LNCAP (cell line): ENCODE measurements around the gene PREX1.

Experiments
- TF ChIP-seq, protein P1 (sequence below): fragments of 450-650 bp; IDR thresholded peaks from 2 replicates; pipeline ENCODE4 v1.5.1; 2017; ENCODE audit warnings: mild to moderate bottlenecking

PREX1 gene

DNA sequence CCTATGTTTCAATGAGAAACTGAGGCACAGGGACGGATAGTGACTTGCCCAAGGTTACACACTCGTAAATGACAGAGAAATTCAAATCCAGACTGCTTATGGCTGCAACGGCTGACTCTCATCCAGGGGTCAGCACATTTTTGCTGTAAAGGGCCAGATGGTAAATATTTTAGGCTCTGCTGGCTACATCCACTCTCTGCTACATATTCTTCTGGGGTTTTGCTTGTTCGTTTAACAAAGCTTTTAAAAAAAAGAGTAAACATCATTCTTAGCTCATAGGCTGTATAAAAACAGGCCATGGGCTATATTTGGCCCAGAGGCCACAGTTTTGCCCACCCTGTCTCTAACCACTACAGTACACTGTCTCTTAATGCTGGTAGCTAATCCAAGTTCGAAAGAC, 103.4 kb downstream of the PREX1 start:
- TF ChIP-seq, protein P1, sequence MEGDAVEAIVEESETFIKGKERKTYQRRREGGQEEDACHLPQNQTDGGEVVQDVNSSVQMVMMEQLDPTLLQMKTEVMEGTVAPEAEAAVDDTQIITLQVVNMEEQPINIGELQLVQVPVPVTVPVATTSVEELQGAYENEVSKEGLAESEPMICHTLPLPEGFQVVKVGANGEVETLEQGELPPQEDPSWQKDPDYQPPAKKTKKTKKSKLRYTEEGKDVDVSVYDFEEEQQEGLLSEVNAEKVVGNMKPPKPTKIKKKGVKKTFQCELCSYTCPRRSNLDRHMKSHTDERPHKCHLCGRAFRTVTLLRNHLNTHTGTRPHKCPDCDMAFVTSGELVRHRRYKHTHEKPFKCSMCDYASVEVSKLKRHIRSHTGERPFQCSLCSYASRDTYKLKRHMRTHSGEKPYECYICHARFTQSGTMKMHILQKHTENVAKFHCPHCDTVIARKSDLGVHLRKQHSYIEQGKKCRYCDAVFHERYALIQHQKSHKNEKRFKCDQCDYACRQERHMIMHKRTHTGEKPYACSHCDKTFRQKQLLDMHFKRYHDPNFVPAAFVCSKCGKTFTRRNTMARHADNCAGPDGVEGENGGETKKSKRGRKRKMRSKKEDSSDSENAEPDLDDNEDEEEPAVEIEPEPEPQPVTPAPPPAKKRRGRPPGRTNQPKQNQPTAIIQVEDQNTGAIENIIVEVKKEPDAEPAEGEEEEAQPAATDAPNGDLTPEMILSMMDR = no peak

DNA sequence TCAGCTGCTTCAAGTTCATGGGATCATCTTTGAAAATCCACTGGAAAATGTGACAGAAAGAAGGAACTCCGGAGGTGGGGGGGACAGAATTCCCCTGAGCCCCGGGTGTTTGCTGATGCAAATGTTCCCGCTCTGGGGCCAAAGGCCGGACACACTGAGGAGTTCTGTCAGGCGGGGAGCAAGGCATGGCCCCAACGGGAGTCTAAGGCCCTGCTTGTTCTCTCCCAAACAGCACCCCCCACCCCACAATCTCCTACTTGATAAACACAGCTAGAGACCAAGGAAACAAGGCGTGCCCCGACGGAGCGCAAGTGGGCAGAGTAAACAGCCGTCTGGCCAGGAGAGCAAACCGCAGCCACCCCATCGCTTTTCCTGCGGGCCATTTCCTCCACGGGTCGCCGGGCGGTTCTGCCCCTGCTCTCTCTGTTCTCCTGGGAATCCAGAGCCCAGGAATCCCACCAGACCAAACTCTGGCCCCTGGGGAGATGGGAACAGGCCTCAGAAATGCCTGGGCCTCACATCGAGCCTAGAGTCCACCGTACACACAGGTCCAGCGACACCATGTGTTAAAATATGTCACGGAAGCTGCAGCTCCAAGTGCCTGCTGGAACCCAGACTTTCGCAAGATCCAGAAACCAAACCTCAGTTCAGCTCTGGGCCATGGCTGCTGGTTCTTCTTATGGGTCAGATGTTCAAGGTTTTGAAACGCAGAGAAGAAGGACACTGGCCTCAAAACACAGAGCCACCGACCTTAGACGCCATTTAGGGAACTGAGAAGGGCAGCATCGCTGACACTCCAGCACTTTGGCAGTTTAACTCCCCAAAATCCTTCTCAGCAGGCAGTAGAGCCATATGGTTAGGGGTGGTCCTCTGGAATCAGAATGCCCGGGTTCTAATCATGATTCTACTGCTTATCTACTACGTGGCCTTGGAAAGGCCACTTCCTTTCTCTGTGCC, 104.2 kb downstream of the PREX1 start:
- TF ChIP-seq, protein P1 = no peak

DNA sequence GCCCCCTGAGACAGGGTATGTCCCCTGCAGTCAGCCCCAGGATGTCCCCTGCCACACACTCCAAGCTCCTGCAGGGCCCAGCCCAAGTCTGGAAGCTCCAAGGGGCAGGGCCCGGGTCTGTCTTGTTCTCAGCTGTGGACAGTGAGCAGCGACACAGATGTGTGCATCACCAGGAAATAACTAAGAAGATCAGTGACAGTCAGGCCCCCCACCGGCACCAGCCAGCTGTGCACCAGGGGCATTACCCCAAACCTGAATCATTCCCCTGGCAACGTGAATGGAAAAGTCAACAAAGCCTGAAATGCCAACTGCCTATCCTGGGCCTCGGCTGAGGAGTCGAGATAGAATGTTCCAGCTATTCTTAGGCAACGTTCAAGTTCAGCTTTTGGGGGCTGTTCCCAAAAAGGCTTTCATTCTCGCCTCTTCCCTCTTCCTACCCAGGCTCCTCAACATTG, 105.0 kb downstream of the PREX1 start:
- TF ChIP-seq, protein P1 = no peak

DNA sequence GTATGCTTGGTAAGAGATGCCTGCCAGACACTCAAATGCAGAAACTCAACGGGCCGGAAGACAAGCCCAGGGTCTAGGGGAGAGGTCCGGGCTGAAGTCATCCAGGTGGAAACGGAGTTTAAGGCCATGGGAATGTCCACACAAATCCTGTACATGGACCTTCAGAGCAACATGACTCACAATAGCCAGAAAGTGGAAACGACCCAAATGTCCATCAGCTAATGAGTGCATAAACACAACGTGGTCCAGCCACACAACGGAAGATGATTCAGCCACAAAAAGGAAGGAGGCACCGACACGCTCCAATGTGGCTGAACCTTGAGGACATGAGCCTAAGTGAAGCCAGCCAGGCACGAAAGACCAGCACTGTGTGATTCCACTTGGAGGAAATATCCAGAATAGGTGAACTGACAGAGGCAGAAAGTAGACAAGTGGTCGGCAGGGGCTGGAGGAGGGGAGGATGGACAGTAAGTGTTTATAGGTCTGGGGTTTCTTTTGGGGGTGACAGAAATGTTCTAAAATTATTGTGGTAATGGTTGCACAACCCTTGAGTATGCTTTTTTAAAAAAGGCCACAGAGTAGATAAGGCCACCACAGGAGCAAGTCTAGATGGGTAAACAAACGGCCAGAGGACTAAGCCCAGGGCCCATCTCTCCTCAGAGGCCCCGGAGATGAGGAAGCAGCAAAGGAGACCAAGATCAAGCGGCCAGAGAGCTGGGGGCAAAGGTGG, 105.6 kb downstream of the PREX1 start:
- TF ChIP-seq, protein P1 = no peak

DNA sequence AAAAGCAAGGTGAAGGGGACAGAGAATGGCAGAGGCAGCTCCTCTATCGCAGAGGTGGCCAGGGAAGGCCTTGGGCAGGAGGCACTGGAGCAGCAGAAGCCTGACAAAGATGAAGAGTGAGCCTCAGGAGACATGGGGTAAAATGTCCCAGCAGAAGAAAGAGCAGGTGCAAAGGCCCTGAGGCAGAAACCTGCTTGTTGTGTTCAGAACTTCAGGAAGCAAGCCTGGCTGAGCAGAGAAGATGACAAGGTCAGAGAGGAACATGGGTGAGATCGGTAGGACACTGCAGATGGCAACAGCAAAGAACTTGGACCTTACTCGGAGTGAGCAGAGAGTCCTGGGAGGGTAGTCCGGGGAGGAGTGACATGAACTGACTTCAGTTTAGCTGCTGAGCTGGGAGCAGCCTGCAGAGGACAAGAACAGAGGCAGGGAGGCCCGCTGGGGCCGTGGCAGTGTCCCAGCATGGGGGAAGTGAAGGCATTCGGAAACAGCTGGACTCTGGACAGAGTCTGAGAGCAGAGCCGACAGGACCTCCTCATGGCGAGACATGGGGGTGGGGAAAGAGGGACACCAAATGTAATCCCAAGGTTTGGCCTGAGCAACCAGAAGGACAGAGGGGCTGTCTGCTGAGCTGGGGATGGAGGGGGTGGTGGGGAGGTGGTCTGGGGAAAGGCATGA, 106.3 kb downstream of the PREX1 start:
- TF ChIP-seq, protein P1 = no peak

DNA sequence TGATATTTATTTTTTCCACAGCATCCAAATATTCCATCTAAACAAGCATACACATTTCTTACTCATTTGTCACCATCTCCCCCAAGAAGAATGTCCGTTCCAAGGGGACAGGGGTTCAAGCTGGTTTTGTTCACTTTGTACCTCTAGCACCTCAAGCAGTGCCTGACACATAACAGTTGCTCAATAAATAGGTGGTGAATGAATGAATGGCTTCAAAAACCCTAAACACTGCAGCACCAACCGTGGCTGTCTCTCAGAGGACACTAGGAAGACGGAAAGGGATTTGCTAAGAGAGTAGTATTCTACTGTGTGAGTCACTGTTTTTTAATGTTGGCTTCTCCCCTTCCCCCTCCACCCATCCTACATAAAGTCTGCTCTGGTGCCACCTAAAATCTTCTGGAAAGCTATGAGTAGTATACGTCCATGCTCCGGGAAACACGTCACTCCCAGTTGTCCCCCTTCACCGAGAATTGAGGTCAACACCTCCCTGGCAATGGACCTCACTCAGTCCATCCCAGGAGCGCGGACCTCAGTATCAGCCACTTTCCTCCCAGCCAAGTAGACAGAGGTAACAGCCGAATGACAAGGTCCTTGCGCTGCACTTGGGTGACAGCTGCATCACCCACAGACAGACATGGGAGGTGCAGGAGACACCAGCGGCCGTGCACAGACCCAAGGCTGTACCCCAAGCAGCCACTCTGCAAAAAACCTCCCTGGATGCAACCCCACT, 107.4 kb downstream of the PREX1 start:
- TF ChIP-seq, protein P1 = no peak
